ENCODE data around the gene HEXIM2. TPM values are rescaled to one million over a fixed set of nuclear protein-coding genes. Genes with fewer than 3 reads are reported as not detected.

Gene HEXIM2
- total RNA-seq, 4 donors from 2014 or later, result 3.0 to 11.6 (median 7.6) TPM; not detected in 1

DNA sequence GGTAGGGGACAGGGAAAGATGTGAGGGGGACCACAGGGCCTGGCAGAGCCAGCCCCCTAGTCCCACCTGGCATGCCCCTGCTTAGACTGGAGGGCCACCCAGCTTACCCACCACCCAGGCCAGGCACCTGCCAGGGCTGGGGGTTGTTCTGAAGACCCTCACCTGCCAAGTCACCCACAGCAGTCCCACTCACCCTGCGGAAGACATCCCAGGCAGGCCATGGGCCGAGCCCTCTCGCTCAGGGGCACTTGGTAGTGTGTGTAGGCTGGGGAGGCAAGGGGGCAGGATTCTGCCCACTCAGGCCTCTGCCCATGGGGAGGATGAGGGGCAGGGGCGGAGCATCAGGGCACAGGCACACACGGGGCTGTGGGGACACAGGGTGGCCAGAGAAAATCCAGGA, 33.3 kb upstream of the HEXIM2 start:
- Histone ChIP-seq H3K9me3 (no peaks in the 10 kb centered on the region), H3K4me1 (peaks cover 5 to 30% of the 10 kb centered on the region in 2 donors), H3K36me3 (no peaks in the 10 kb centered on the region), H3K27me3 (no peaks in the 10 kb centered on the region), H3K27ac (peak overlapping the region; percentile 81 to 82), H3K4me3 (peak overlapping the region in 1 of 2 donors; percentile 11)
- DNase-seq, result no peak
- TF ChIP-seq, protein P1, sequence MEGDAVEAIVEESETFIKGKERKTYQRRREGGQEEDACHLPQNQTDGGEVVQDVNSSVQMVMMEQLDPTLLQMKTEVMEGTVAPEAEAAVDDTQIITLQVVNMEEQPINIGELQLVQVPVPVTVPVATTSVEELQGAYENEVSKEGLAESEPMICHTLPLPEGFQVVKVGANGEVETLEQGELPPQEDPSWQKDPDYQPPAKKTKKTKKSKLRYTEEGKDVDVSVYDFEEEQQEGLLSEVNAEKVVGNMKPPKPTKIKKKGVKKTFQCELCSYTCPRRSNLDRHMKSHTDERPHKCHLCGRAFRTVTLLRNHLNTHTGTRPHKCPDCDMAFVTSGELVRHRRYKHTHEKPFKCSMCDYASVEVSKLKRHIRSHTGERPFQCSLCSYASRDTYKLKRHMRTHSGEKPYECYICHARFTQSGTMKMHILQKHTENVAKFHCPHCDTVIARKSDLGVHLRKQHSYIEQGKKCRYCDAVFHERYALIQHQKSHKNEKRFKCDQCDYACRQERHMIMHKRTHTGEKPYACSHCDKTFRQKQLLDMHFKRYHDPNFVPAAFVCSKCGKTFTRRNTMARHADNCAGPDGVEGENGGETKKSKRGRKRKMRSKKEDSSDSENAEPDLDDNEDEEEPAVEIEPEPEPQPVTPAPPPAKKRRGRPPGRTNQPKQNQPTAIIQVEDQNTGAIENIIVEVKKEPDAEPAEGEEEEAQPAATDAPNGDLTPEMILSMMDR (IDR thresholded peaks at IDR 0.05), result no peak
- no peak for TF ChIP-seq POLR2A (IDR thresholded peaks at IDR 0.05)
- intact Hi-C loops (cut with DNase I; ENCODE audit: low total_unique reads), result no loop called here

DNA sequence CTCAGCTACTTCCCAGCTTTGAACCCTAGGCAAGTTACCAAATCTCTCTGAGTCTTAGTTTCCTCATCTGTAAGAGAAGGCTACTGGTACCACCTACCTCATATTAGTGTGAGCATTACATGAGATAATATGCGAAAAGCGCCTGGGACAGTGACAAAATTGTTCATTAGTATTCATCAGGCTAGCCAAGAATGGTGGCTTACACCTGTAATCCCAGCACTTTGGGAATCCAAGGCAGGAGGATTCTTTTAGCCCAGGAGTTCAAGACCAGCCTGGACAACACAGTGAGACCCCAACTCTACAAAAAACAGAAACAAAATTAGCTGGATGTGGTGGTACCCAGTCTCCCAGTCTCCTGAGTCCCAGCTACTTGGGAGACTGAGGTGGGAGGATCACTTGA, 32.7 kb upstream of the HEXIM2 start:
- Histone ChIP-seq H3K36me3 (no peaks in the 10 kb centered on the region), H3K4me1 (peaks cover 8 to 27% of the 10 kb centered on the region in 2 donors), H3K9me3 (no peaks in the 10 kb centered on the region), H3K27me3 (no peaks in the 10 kb centered on the region), H3K27ac (peak overlapping the region; percentile 81 to 82), H3K4me3 (no peak overlapping the region)
- TF ChIP-seq, protein P1 (IDR thresholded peaks at IDR 0.05), result no peak
- TF ChIP-seq POLR2A (IDR thresholded peaks at IDR 0.05), result no peak
- no peak for DNase-seq
- intact Hi-C loops (cut with DNase I; ENCODE audit: low total_unique reads), result no loop called here

DNA sequence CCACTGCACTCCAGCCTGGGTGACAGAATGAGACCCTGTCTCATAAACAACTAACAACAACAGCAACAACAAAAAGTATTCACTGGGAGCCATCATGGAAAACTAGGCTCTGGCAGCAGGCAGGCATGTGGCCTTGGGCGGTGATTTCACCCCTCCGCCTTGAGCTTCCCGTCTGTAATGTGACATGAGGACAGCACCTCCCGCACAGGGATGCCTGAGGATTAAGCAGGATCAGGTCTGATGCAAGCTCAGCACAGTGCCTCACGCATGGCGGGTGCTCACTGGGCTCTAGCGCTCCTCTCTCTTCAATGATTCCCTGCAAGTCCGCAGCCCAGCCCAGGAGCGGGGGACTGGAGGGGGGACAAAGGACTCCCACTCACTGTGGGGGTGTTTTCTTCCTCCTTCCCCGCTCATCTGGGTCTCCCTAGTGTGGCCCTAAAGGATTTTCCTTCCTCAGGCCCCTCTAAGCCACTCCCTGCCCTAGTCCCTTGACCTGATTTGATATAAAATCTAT, 32.2 kb upstream of the HEXIM2 start:
- peak overlapping the region; percentile 81 to 82 for H3K27ac ChIP-seq
- no peak for DNase-seq
- intact Hi-C loops (cut with DNase I; ENCODE audit: low total_unique reads), result no loop called here
- H3K27me3 ChIP-seq, result no peaks in the 10 kb centered on the region
- no peak for TF ChIP-seq POLR2A (IDR thresholded peaks at IDR 0.05)
- TF ChIP-seq, protein P1 (IDR thresholded peaks at IDR 0.05), result no peak
- H3K4me3 ChIP-seq, result no peak overlapping the region
- no peaks in the 10 kb centered on the region for H3K9me3 ChIP-seq
- peaks cover 9 to 22% of the 10 kb centered on the region in 2 donors for H3K4me1 ChIP-seq
- no peaks in the 10 kb centered on the region for H3K36me3 ChIP-seq

DNA sequence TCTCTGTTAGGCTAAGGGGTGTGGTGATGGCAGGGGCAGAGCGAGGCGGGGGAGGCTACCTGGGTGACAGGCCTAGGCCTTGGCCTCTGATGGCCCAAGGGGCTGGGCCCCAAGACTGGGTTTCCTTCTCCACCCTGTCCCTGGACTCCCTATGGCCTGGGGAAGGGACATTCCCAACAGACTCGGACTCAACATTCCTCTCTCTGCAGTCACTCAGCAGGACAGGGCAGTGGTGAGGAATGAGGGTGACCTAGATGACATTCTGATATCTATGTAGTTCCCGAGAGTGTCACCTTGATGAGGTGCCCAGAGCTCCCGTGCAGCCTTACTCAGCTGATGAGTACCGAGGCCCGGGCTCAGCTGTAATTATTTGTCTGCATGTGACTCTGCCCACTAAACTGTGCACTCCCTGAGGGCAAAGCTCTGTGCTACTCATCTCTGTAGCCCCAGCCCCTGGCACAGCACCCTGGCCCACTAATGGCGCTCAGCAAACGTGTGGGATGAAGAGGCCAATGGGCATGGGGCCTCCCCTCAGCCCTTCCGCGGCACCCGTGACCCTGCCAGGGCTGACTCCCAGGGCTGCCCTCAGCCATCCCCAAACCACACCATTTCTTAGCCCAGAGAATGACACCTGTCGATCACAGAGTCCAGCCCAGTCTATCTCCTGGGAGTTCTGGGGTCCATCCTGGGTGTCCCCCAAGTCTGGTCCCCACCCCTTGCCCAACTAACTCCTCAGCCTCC, 31.6 kb upstream of the HEXIM2 start:
- Histone ChIP-seq H3K27ac (peak overlapping the region; percentile 81 to 82), H3K4me1 (peaks cover 9 to 20% of the 10 kb centered on the region in 2 donors), H3K36me3 (no peaks in the 10 kb centered on the region), H3K27me3 (no peaks in the 10 kb centered on the region), H3K4me3 (no peak overlapping the region), H3K9me3 (no peaks in the 10 kb centered on the region)
- intact Hi-C loops (cut with DNase I; ENCODE audit: low total_unique reads), result no loop called here
- TF ChIP-seq POLR2A (IDR thresholded peaks at IDR 0.05), result no peak
- TF ChIP-seq, protein P1 (IDR thresholded peaks at IDR 0.05), result no peak
- no peak for DNase-seq
